Cardiac fibroblast (primary cell): ENCODE data around the gene MUC6.

Source experiments
- DNase-seq, 2 donors: peaks; one replicate each; pipeline versions ENCODE4 v3.0.0 to v3.0.0-alpha.2; 2010; ENCODE audit warnings: low read depth in 2 of 2
- H3K4me3 ChIP-seq, 2 donors: replicated peaks in 1 of 2; 1 replicate in 1 of 2; 2 replicates in 1 of 2; pipeline ENCODE4 v1.5.1; 2011; ENCODE audit warnings: low read depth in 2 of 2, low read length in 2 of 2, mild to moderate bottlenecking in 2 of 2, moderate library complexity in 1 of 2
- TF ChIP-seq, protein P1 (sequence below): IDR thresholded peaks from one replicate; pipeline ENCODE4 v1.5.1; 2011; ENCODE audit warnings: low read depth, mild to moderate bottlenecking, low read length, inconsistent platforms

MUC6 gene

GRCh38 chr11:967995-968751, 68.3 kb downstream of the MUC6 start:
- H3K4me3 ChIP-seq, result no peak overlapping the region

GRCh38 chr11:965206-965775, 71.2 kb downstream of the MUC6 start:
- DNase-seq, result no peak
- H3K4me3 ChIP-seq, result no peak overlapping the region
- TF ChIP-seq, protein P1, sequence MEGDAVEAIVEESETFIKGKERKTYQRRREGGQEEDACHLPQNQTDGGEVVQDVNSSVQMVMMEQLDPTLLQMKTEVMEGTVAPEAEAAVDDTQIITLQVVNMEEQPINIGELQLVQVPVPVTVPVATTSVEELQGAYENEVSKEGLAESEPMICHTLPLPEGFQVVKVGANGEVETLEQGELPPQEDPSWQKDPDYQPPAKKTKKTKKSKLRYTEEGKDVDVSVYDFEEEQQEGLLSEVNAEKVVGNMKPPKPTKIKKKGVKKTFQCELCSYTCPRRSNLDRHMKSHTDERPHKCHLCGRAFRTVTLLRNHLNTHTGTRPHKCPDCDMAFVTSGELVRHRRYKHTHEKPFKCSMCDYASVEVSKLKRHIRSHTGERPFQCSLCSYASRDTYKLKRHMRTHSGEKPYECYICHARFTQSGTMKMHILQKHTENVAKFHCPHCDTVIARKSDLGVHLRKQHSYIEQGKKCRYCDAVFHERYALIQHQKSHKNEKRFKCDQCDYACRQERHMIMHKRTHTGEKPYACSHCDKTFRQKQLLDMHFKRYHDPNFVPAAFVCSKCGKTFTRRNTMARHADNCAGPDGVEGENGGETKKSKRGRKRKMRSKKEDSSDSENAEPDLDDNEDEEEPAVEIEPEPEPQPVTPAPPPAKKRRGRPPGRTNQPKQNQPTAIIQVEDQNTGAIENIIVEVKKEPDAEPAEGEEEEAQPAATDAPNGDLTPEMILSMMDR, result no peak

More at GRCh38 chr11:967995-968751, 68.3 kb downstream of the MUC6 start:
- DNase-seq, result no peak
- TF ChIP-seq, protein P1, result no peak

- DNase-seq, result no peak
- H3K4me3 ChIP-seq, result no peak overlapping the region
- TF ChIP-seq, protein P1, result no peak
Measured at GRCh38 chr11:963852-964251, 72.7 kb downstream of the MUC6 start.
